ENCODE measurements around the gene CNOT6L.

The CNOT6L gene

GRCh38 chr4:77802402-77802801 lies 16.8 kb downstream of the CNOT6L start:
- Histone ChIP-seq H4K20me1 (ENCODE audit: control insufficient read depth, insufficient read depth, low read depth, low read length) (peaks cover 13% of the 10 kb centered on the region), H3K27me3 (ENCODE audit: control insufficient read depth, low read length) (no peaks in the 10 kb centered on the region), H3K9me2 (replicated peaks; ENCODE audit: control insufficient read depth, low read length) (no peaks in the 10 kb centered on the region), H3K4me1 (ENCODE audit: control insufficient read depth, low read length) (peaks cover 17% of the 10 kb centered on the region), H3K9me3 (ENCODE audit: control insufficient read depth, insufficient read depth, low read length) (no peaks in the 10 kb centered on the region), H3F3A (ENCODE audit: control insufficient read depth, insufficient read depth) (no peaks in the 10 kb centered on the region), H3K79me2 (ENCODE audit: control insufficient read depth, low read length) (peaks cover 100% of the 10 kb centered on the region), H3K27ac (ENCODE audit: low read depth, low read length) (no peak overlapping the region), H3K4me2 (ENCODE audit: low read length) (no peak overlapping the region), H3K4me3 (ENCODE audit: low read length) (no peak overlapping the region), H3K36me3 (ENCODE audit: control insufficient read depth, low read length) (peaks cover 9% of the 10 kb centered on the region; the same call in 1 of the 2 replicates)
- TF ChIP-seq EZH2phosphoT487 (IDR thresholded peaks at IDR 0.05; ENCODE audit: borderline replicate concordance, low read length) (no peak), CTCF (IDR thresholded peaks at IDR 0.05; ENCODE audit: low read depth, low read length, poor library complexity, severe bottlenecking) (no peak)

- Histone ChIP-seq H3K79me2 (ENCODE audit: control insufficient read depth, low read length) (peaks cover 100% of the 10 kb centered on the region), H3K9me3 (ENCODE audit: control insufficient read depth, insufficient read depth, low read length) (peaks cover 5% of the 10 kb centered on the region; the same call in 1 of the 2 replicates), H3F3A (ENCODE audit: control insufficient read depth, insufficient read depth) (no peaks in the 10 kb centered on the region), H3K9me2 (replicated peaks; ENCODE audit: control insufficient read depth, low read length) (no peaks in the 10 kb centered on the region), H3K27ac (ENCODE audit: low read depth, low read length) (no peak overlapping the region), H3K4me1 (ENCODE audit: control insufficient read depth, low read length) (peaks cover 17% of the 10 kb centered on the region), H3K36me3 (ENCODE audit: control insufficient read depth, low read length) (peaks cover 18% of the 10 kb centered on the region), H3K4me3 (ENCODE audit: low read length) (no peak overlapping the region), H3K27me3 (ENCODE audit: control insufficient read depth, low read length) (no peaks in the 10 kb centered on the region), H3K4me2 (ENCODE audit: low read length) (peak overlapping the region; percentile 23; the same call in 1 of the 2 replicates), H4K20me1 (ENCODE audit: control insufficient read depth, insufficient read depth, low read depth, low read length) (peaks cover 9% of the 10 kb centered on the region)
- TF ChIP-seq EZH2phosphoT487 (IDR thresholded peaks at IDR 0.05; ENCODE audit: borderline replicate concordance, low read length) = no peak
- TF ChIP-seq CTCF (IDR thresholded peaks at IDR 0.05; ENCODE audit: low read depth, low read length, poor library complexity, severe bottlenecking) = no peak
Measured at GRCh38 chr4:77801260-77801608, 17.9 kb downstream of the CNOT6L start.

- H4K20me1 ChIP-seq (ENCODE audit: control insufficient read depth, insufficient read depth, low read depth, low read length) = peaks cover 9% of the 10 kb centered on the region
- H3K36me3 ChIP-seq (ENCODE audit: control insufficient read depth, low read length) = peaks cover 24% of the 10 kb centered on the region
- peak overlapping the region; percentile 23; the same call in 1 of the 2 replicates for H3K4me2 ChIP-seq (ENCODE audit: low read length)
- H3K4me1 ChIP-seq (ENCODE audit: control insufficient read depth, low read length) = peaks cover 17% of the 10 kb centered on the region
- no peak overlapping the region for H3K27ac ChIP-seq (ENCODE audit: low read depth, low read length)
- peaks cover 6% of the 10 kb centered on the region; the same call in 1 of the 2 replicates for H3K9me3 ChIP-seq (ENCODE audit: control insufficient read depth, insufficient read depth, low read length)
- H3F3A ChIP-seq (ENCODE audit: control insufficient read depth, insufficient read depth) = no peaks in the 10 kb centered on the region
- peaks cover 100% of the 10 kb centered on the region for H3K79me2 ChIP-seq (ENCODE audit: control insufficient read depth, low read length)
- H3K9me2 ChIP-seq (replicated peaks; ENCODE audit: control insufficient read depth, low read length) = no peaks in the 10 kb centered on the region
- no peak overlapping the region for H3K4me3 ChIP-seq (ENCODE audit: low read length)
- no peaks in the 10 kb centered on the region for H3K27me3 ChIP-seq (ENCODE audit: control insufficient read depth, low read length)
- TF ChIP-seq CTCF (IDR thresholded peaks at IDR 0.05; ENCODE audit: low read depth, low read length, poor library complexity, severe bottlenecking) = no peak
- no peak for TF ChIP-seq EZH2phosphoT487 (IDR thresholded peaks at IDR 0.05; ENCODE audit: borderline replicate concordance, low read length)
Measured at GRCh38 chr4:77800483-77801259, 18.5 kb downstream of the CNOT6L start.

Measured in DOHH2 (cell line).